Activated CD4-positive, alpha-beta T cell treated with anti-CD3 and anti-CD28 coated beads for 48 hours (primary cell): ENCODE measurements around the gene CFAP20.
"Not testable (repeated sequence)": the region's sequence is repeated elsewhere in the genome, so short reads cannot be mapped to it uniquely, and the experiment has no call there.

Source experiments
- DNase-seq: peaks from one replicate; pipeline ENCODE4 v3.0.0-alpha.2; 2020

The CFAP20 gene

DNA sequence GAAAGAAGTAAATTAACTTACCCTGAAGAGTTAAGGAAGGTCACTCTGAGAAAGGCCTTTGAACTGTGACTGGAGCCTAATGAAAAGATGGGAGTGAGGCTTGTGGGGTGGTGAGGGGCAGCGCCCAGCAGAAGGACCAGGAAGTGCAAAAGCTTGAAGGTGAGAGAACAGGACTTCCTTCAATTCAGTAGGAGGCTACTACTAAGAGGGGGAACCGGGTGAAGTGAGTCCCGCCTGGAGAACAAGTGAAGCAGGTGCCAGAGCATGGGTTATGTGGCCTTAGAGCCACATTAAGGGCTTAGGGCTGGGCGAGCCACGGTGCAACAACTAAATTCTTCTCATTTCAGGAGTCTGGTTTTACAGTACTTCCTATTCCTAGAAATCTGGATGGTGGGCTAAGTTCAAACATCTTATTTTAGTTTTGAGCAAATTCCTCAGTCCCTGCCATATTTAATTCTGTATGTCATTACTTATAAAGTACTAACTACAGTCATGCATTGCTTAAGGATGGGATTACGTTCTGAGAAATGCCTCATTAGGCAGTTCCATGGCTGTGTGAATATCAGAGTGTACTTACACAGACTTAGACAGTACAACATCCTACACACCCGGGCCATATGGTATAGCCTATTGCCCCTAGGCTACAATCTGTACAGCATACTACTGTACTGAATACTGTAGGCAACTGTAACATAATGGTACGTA, 5.1 kb downstream of the CFAP20 start:
- DNase-seq: no peak

DNA sequence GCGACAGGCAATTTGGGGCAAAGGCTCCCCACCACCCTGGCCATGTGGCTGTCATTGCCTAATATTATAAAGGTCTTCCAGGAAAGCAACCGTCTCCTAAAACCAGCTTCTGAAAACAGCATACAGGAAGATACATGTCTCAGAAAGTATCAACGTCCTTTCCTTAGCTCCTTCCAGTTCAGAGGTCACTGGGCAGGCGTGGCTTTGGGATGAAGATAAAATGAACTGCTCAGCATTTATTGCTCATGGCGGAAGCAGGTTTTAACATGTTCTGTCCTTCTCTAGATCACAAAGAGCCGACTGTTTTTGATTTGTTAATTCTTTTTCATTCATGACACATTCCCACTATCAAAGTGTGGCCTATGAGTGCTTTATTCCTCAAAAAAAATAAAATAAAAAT, 8.0 kb downstream of the CFAP20 start:
- DNase-seq: no peak

DNA sequence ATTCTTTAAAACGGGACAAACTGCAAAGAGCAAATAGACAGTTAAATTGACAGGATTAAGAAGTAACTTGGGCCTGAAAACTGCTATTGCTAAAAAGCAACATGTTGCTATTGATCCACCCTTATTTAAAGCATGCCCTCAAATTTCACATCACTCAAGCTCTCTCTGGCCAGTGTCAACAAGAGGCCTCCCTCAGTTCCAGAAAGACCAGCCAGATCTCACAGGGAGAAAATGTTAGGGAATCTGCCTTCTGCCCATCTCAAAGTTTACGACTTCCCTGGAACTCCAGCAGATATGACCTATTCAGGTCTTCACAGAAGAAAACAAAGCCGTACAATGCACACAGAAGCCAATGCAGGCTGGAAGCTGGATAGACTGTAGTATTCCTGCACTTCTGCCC, 8.9 kb downstream of the CFAP20 start:
- DNase-seq: no peak

DNA sequence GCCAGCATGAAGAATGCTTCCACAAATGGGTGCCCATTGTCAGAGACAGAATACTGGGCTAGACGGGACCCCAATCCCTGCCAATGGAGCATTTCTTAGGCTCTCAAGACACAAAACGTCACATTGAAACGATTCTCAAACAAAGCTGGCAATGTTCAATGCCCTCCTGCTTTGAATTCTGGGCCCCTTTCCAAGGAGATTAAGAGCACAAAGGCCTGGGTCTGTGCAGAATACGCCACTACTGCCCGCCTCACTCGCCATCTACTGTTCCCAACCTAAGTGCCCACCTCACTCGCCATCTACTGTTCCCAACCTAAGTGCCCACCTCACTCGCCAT, 9.7 kb downstream of the CFAP20 start:
- no peak for DNase-seq

DNA sequence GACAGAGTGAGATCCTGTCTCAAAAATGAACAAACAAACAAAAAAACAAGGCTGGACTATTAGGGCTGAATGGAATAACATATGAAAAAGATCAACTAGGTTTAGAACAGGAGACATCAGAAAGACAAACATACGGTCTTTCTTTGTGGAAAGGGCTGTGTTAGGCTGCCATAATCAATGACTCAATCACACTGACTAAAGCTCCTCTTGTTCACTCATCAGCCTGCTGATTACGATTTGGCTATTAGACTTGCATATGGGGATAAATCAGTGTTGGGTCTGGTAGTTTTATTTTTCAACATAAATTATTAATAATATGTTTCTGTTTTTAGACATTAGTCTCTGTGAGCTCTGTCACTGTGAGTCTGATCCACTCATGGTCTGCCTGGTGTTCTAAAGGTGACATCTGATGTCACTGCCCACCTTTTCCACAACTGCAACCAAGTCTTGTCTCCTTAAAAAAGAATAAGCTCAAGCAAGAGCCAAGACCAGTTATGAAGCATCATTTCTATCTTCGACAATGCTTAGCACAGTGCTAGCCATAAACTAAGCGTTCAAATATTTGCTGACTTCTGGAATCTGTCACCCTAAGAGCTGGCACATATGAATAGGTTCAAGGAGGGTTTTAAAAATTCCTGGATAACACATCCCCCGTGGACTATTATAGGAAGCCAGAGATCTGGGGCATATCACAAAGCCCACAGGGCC, 10.2 kb downstream of the CFAP20 start:
- no peak for DNase-seq

DNA sequence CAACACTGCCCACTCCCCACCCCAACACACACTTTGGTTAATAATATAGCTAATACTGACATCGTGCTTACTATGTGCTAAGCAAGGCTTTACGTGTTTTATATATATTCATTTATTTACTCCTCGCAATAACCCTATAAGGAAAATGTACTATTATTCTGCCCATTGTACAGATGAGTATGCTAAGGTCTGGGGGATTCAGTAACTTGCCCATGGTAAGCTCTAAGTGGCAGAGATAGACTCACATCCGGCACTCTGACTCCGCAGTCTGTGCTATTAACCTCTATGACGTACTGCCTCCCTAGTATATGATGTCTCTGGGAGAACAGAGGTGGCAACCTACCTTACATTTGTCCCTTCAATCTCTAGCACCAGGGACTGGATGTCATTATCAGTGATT, 12.7 kb downstream of the CFAP20 start:
- no peak for DNase-seq

DNA sequence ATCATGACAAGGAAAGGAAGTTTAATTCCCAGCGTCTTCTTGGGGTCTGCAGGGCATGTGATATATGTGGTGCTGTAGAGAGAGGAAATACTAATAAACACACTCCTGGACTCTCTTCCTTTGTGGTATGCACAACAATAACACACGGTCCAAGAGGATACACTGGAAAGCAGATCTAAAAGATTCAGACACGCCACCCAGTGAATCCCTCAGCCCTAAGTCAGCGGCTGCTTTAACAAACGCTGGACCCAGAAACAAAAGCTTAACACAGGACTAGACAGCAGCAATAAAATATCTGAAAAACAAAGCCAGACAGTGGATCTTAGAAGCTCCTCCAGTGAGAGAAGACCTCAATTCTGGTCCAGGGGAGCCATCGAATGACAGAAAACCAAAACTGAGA, 13.1 kb downstream of the CFAP20 start:
- no peak for DNase-seq

DNA sequence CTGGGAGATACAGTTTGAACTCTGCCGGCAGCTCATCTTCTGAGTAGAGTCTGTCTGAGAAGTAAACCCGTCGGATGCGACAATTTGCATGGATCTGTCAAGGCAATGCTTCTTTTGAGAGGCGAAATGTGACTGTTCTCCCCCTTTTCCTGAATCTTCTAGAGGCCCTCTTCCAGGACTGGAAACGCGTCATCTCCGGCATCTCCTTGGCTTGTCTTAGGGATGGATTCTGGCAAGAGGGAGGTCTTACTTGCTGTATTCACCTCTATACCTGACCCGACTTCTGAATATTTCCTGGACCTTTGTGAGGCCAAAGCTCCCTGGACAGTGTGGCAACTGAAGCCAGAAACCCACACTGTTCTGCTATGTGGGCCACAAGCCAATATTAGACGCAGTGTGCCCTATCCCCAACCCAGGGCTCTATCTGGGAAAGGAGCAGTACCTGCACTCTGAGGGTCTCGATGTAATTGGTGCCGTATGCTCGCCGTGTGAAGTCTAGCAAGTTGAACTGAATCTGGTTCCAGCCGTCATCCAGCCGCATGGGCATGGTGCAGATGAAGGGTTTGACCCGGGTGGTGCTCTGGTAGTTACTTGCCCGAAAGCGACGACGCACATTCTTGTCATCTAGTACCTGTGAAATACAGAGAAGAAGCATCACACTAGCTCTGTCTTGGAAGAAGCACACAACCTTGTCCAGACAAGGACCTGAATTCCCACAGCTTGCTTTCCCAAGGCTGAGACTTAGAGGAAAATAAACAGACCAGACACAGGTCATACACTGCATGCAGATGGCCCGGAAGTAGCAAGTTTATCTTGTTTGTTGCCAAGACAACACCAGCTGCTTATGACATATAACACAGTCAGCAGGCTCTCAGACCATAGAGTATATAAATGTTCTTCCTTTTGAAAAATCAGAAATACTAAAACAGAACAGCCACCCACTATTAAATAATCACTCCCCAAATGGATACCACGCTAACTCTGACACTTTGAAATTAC, 14.1 kb downstream of the CFAP20 start:
- DNase-seq: no peak

DNA sequence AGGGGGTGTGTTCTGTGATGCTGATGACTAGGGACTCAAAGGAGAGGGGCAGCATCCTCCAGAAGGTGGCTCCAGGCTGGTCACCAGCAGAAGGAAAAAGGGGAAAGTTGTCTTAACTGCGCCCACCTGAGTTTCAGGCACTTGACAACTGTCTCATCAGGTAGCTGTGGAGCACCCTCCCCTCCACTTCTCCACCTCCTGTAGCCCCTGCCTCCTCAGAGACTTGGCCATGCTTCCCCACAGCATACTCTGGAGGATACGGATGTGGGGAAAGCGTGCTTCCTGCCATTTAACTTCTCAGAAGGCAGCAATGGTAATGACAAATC, 17.9 kb downstream of the CFAP20 start:
- DNase-seq: no peak

DNA sequence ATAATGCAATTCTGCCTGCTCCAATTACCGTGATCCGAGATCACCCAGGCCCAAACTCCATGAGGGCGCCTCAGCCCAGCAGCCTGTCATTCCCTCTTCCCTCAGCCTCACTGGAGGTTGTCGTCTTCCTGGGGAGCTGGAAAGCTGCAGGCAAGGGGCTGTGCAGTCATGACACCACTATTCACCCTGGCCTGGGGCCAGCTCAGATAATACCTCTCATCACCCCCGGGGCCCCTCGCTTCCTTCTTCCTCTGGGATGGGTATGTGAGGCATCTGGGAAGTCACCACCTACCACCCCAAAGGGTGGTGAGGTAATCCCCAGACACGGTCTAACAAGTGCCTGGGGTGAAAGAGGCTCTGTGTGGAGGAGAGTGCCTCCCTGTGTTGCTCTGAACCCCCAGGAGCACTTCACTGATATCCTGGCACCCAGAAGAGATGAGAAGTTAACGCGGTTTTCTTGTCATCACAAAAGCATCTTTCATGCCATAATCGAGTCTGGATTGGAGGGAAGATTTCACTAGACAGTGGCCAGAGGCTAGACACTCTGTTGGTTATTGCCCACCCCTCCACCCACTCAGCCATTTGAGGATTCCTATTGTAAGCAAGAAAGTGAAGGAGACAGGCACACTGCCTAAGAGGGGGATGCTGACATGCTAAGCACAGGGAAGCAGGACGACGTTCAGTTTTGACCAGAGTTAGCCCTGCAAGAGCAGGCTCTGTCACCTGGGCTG, 18.4 kb downstream of the CFAP20 start:
- no peak for DNase-seq

DNA sequence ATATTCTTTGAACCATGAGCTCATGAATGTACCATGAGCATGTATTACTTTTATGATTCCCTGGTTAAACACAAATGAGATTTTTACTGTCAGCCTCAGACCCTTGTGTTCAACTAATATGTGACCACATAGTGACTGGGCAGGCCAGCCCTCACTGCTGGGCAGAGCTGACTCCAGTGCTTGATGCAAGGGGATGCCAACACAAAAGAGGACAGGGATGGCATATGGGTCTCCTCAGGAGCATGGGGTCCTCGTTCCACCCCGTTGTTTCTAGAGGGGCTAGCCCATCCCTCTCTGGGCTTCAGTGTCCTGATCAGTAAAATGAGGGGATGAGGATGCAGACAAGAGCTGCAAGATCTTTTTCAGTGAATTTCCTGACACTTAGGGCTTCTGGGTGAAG, 19.3 kb downstream of the CFAP20 start:
- no peak for DNase-seq

DNA sequence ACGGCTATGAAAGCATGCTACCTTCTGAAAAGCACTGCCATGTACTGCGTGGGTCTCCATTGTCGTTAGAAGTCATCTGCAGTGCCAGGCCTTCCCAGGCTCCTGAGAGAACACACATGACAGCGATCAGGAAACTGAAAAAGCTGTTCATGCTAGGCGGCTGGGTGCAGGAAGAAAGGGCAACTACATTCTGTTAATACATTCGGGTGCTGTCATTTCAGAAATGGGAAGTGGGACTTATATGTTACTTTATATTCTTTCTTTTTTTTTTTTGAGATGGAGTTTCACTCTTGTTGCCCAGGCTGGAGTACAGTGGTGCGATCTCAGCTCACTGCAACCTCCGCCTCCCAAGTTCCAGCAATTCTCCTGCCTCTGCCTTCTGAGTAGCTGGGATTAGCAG, 19.9 kb downstream of the CFAP20 start:
- no peak for DNase-seq

DNA sequence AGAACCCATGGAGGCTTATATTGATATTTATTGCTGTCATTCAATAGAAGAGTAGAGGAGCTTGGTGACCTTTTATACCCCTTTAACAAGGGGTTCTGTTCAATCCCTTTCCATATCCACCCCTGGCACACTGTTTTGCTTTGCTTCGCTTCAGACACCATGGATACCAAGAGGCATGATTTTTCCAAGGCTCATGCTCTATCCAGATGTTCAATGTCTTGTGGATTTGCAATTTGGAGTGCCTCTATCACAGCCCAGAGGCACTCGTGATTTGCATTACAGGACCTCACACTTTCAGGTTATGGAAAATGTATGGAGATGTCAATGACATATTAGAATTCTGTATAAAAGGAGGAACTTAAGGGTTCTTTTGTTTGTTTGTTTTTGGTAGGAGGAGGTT, 21.5 kb downstream of the CFAP20 start:
- no peak for DNase-seq

DNA sequence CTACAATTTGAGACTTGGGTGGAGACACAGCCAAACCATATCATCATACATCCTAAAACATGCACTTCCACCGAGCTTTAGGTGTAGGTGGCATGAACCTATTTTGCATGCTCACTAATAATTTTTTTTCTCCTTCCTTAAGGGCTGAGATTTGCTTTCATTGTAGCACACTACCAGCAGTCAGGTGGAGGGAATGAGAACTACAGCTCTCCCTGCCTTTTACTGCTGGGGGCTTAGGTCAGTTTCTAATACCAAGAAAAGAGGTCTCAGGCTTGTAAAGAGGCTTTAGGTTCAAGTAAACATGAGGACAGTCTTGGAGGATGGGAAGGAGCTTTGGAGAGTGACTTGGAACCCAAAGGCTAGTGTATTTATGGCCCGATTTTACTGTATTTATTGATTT, 22.0 kb downstream of the CFAP20 start:
- DNase-seq: no peak

DNA sequence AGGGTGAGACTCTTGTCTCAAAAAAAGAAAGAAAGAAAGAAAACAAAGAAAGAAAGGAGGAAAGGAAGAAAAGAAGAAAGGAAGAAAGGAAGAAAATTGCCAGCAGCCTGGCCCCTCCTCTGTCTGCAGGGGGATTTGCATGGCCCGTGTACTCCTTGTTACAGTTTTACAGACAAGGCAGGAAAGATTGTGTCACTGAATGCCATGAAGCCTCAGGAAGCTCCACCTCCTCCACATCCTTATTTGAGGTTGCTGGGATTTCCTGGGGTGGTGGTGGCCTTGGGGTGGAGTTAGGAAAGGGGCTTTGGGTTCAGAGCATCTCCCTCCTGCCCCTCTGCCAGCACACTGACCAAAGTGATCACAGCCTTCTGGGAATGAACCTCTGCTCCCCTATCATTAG, 23.6 kb downstream of the CFAP20 start:
- DNase-seq: no peak

DNA sequence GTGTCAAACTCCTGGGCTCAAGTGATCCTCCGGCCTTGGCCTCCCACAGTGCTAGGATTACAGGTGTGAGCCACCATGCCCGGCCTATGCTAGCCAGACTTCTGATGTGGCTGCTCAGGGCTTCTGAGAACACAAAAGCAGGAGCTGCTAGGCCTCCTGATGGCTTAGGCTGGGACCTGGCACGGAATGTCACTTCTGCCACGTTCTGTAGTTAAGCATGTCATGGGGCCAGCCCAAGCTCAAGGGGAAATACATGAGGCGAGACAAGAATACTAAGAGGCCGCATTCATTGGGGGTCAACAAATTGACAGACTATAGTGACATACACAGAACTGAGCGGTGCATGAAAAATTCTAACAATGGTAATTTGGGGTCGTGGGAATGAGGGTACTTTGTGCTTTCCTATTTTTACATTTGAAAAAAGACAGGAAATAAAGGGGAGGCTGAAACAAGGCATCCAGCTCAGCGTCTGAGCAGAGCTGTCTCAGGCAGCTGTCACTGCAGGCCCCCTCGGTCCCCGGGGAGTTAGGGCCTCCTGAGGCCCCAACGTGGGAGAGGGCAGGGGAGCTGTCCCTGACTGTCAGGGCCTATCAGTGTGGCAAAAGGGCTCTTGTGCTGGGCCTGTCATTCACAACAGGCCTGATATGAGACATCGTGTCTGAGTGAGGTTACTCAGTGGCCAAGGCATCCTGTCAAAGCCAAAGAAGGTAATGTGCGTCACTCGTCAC, 26.4 kb downstream of the CFAP20 start:
- DNase-seq: no peak

DNA sequence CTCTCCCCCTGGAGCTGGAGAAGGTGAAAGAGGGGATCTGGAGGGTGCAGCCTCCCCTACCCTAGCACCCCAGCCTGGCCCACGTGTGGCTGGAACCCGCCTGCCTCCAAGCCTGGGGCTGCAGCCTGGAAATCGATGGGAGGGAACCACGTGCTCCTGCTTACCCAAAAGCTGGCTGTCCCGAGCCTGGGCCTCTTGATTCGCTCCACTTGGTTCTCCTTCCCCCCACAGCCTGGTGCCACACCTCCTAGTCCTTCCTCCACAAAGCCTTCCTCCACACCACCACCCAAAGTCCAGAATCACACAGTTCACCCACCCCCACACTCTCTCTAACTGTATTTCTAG, 29.3 kb downstream of the CFAP20 start:
- DNase-seq: no peak

DNA sequence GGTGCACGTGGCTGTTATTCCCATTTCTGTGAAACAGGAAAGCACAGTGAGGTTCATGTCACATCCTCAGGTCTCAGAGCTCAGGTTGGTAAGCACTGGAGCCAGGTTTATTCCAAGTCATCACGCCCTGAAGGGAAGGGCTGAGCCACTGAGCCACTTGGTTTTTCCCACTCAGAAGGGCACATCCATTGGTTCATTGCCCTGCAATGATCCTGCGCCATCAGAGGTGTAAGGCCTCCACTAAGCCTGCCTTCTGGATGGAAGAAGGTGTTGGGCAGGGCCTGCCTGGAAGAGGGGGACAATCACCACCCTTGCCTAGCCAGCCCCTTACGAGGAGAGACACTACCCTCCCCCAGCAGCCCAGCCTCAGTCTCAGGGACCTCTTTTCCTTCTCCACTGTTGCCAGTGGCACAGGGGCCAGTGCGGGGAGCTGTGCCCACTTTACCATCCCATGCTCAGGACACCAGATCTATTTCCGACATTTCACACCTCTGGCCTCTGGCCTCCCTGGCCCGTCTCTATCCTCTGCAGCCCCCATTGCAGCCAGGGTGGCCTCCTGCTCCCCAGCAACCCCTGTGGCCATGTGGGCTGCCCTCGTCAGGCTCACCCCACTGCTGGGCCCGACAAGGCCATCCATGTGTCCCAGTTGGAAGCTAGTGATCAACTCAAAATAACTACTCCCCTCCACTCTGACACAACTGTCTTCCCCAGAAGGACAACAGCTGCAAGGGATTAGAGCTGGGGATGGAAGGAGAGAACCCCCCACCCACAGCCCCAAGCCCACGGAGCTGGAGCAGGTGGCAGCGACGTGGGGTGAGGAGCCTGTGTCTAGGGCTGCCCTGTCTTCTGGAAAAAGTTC, 29.9 kb downstream of the CFAP20 start:
- no peak for DNase-seq

DNA sequence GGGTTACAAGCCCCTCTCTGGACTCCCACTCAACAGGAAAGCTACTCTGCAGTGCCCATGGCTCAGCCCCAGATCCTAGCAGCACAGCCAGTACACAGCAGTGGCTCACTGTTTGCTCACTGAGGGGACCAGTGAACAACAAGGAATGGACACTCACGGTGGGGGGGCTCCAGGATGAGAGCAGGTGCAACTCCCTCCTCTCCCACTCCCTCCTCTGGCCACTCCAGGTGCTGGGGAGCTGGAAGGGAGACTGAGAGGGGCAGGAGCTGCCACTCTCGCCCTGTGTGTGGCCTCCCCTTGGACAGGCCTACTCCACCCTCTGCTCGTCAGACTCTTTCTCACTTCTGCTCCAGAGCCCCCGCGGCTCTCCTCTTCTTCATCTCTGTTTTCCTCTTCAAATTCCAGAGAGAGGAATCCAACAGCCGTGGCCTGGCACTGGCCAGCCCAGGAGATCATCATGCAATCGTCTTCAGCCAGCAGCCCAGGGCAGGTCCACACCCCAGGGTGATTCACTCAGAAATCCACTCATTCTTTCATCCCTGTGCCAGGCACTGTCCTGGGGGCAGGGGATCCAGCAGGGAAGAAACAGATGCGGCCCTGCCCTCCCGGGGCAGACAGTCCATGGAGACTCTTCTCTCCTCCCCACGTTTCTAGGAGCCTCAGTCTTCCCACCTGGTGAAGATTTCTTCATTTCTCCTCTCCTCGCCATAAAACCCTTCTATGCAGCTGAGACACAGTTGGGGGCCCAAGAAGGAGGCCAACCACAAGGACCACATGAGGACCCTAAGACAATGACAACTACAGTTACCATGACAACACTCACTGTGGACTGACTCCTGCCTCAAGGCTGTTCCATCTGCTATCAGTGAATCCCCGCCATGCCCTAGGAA, 30.7 kb downstream of the CFAP20 start:
- DNase-seq: no peak

DNA sequence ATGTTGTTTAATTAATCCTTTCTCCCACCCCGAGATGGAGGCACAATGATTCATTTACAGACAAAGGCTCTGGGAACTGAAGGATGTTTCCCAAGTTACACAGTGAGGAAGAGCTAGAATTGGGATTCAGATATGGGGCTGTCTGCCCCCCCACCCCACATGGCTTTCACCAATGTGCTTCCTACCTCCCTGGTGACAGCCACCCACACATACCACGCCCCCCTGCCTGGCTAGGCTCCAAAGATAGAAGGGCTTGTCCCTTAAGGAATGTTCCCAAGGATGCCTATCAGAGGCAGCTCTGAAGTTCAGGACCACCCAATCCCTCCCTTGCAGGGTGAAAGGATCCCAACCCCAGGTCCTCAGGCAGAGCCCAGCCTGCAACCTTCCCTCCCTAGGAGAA, 32.9 kb downstream of the CFAP20 start:
- DNase-seq: no peak

DNA sequence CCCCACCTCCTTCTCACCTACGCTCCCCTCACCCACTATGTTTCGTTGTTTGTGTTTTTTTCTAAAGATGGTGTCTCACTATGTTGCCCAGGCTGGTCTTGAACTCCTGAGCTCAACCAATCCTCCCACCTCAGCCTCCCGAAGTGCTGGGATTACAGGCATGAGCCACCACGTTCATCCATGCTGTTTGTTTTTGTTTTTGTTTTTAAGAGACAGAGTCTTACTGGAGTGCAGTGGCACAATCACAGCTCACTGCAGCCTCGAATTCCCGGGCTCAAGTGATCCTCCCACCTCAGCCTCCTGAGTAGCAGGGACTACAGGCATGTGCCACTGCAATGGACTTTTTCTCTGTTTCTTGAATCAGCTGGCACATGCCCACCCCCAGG, 33.6 kb downstream of the CFAP20 start:
- not testable (repeated sequence) for DNase-seq
